GM23248 (cell line): ENCODE data around the gene BCL2L12. TPM values are rescaled to one million over a fixed set of nuclear protein-coding genes. Genes with fewer than 3 reads are reported as not detected.

Experiments
- DNase-seq: peaks from one replicate; pipeline ENCODE4 v3.0.0-alpha.2; 2015
- H2AFZ ChIP-seq: fragments of 200-600 bp; sonication (generic); 2 replicates; pipeline ENCODE4 v1.6.1; 2016; ENCODE audit warnings: antibody characterized with exemption
- H3F3A ChIP-seq: fragments of 200-600 bp; sonication (generic); 2 replicates; pipeline ENCODE4 v1.6.1; 2016; ENCODE audit warnings: mild to moderate bottlenecking, antibody characterized with exemption, mixed run types; ENCODE audit not compliant: insufficient read depth
- H3K27ac ChIP-seq: fragments of 200-600 bp; sonication (generic); 2 replicates; pipeline ENCODE4 v1.5.1; 2016; ENCODE audit warnings: mild to moderate bottlenecking
- H3K27me3 ChIP-seq: fragments of 200-600 bp; sonication (generic); replicated peaks from 2 replicates; pipeline ENCODE4 v1.6.1; 2016; ENCODE audit warnings: mild to moderate bottlenecking; ENCODE audit not compliant: insufficient read depth
- H3K36me3 ChIP-seq: fragments of 200-600 bp; sonication (generic); 2 replicates; pipeline ENCODE4 v1.6.1; 2016; ENCODE audit warnings: low read depth, mild to moderate bottlenecking
- H3K4me1 ChIP-seq: fragments of 200-600 bp; sonication (generic); 2 replicates; pipeline ENCODE4 v1.6.1; 2016; ENCODE audit warnings: mild to moderate bottlenecking; ENCODE audit not compliant: insufficient read depth
- H3K4me2 ChIP-seq: fragments of 200-600 bp; sonication (generic); one replicate; pipeline ENCODE4 v1.6.1; 2016; ENCODE audit warnings: mild to moderate bottlenecking; ENCODE audit not compliant: unreplicated experiment
- H3K4me3 ChIP-seq: fragments of 200-600 bp; sonication (generic); 2 replicates; pipeline ENCODE4 v1.5.1; 2016; ENCODE audit warnings: mild to moderate bottlenecking
- H3K79me2 ChIP-seq: fragments of 200-600 bp; sonication (generic); 2 replicates; pipeline ENCODE4 v1.6.1; 2016; ENCODE audit warnings: mild to moderate bottlenecking; ENCODE audit not compliant: insufficient read depth
- H3K9ac ChIP-seq: fragments of 200-600 bp; sonication (generic); 2 replicates; pipeline ENCODE4 v1.6.1; 2016; ENCODE audit warnings: mild to moderate bottlenecking
- H3K9me2 ChIP-seq: fragments of 200-600 bp; sonication (generic); 2 replicates; pipeline ENCODE4 v1.6.1; 2016; ENCODE audit warnings: mixed run types, mild to moderate bottlenecking, moderate library complexity; ENCODE audit not compliant: insufficient read depth
- H3K9me3 ChIP-seq: fragments of 200-600 bp; sonication (generic); one replicate; pipeline ENCODE4 v1.6.1; 2017; ENCODE audit warnings: low read depth
- H4K20me1 ChIP-seq: fragments of 200-600 bp; sonication (generic); 2 replicates; pipeline ENCODE4 v1.6.0; 2016; ENCODE audit not compliant: insufficient read depth
- EZH2 ChIP-seq: fragments of 200-600 bp; sonication (generic); IDR thresholded peaks from 2 replicates; pipeline ENCODE4 v1.6.1; 2018; ENCODE audit warnings: antibody characterized with exemption, mild to moderate bottlenecking; ENCODE audit not compliant: insufficient read depth, poor library complexity, severe bottlenecking
- EZH2phosphoT487 ChIP-seq: fragments of 200-600 bp; sonication (generic); IDR thresholded peaks from 2 replicates; pipeline ENCODE4 v1.6.1; 2018; ENCODE audit warnings: antibody characterized with exemption, moderate library complexity, mild to moderate bottlenecking, low read depth; ENCODE audit not compliant: insufficient read depth
- WGBS, 2 experiments: methylation state at CpG; one replicate each; pipeline ENCODE4 v1.1.6; 2015 to 2017; ENCODE audit warnings: low lambda C conversion rate in 2 of 2, low coverage in 1 of 2; ENCODE audit errors: missing lambda C conversion rate in 2 of 2; 5-methylcytosine and 5-hydroxymethylcytosine counted together
- in situ Hi-C: fragments of 300-500 bp; cut with MboI; formaldehyde crosslinking; loops from 2 replicates; pipeline ENCODE4 v1.15.0; 2020
- polyA plus RNA-seq: library from polyadenylated mRNA; unstranded; fragments of >200 nt; fragmentation: Nextera tagmentation; extraction: Ambion mirVana; gene quantifications from 2 replicates; pipeline ENCODE4 v1.2.1, GENCODE V29; 2016
- total RNA-seq: library from RNA; depleted of rRNA; stranded (reverse); fragments of >200 nt; shearing (Covaris generic); gene quantifications from 2 replicates; pipeline ENCODE4 v1.2.3, GENCODE V29; 2014

BCL2L12 gene
- total and polyA plus RNA-seq, 2 experiments from 2014 or later = 9.5 to 16.6 TPM

DNA sequence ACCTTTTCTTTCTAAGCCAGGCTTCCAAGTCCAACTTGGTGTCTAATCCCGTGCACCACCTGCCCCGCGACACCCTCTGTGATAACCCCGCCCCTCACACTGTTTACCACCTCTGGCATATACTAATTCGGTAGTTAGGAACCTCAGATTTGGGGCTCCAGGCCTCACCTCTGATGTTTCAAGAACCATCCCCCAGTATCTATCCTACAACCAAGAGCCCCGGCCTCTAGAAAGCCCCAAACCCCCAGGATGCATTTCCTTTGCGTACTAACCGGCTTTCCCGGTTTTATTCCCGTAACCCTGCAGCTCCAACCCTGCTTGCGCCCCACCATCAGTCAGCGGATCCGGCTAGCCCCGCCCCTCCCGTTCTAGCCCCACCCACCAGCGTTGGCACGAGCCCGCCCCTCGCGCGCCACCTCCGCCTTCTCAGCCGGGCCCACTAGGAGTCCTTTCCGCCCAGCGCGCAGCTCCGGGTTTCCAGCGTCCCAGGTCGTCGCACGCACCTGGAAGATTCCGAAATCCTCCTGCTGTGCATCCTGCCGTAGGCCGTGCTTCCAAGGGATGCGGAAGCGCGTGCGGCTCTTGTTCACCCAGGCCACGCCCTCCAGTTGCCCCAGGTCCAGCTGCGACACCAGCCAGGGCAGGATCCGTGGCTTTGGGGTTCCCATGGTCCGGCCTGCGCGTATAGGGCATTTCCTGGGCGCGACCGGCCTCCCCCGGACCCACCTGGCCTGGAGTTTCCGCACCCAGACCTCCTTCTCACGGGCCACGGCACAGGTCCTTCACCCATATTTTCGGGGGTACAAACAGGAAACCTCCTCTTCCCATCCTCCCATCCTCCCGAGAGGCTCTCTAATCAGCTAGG, 1.3 kb upstream of the BCL2L12 start:
- Histone ChIP-seq H4K20me1 (no peaks in the 10 kb centered on the region), H3K9me3 (no peaks in the 10 kb centered on the region), H3K36me3 (peaks cover 5% of the 10 kb centered on the region; the same call in 1 of the 2 replicates), H3F3A (peaks cover 13% of the 10 kb centered on the region; the same call in 1 of the 2 replicates), H3K27ac (peak overlapping the region; percentile 63), H3K27me3 (no peaks in the 10 kb centered on the region), H3K9ac (peak overlapping the region; percentile 89), H2AFZ (peak overlapping the region; percentile 59), H3K79me2 (peaks cover 31% of the 10 kb centered on the region), H3K4me3 (peak overlapping the region; percentile 88), H3K9me2 (no peaks in the 10 kb centered on the region), H3K4me2 (peak overlapping the region; percentile 92), H3K4me1 (peaks cover 10% of the 10 kb centered on the region; the same call in 1 of the 2 replicates)
- TF ChIP-seq EZH2phosphoT487 = no peak
- no peak for TF ChIP-seq EZH2
- in situ Hi-C loops = no loop called here
- peak; percentile 91 for DNase-seq
- 1% methylated on average over 36 to 53 of the region's 53 CpGs for WGBS, 2 experiments

DNA sequence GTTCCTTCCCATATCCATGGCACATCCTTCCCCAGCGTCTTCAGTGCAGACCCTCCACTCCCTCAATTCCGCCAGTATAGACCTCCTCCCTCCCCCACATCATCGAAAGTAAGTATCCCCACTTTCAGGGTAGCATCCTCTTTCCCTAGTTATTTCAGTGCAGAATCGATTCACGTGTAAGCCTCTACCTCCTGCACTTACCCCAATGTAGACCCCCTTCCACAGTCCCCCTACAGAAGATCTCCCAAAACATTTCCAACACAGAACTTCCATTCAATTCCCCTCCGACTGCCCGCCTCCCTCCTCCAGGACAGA, 740 bp upstream of the BCL2L12 start:
- no peak for TF ChIP-seq EZH2
- no peak for TF ChIP-seq EZH2phosphoT487
- Histone ChIP-seq H3K27ac (peak overlapping the region; percentile 63), H4K20me1 (no peaks in the 10 kb centered on the region), H3K9me2 (no peaks in the 10 kb centered on the region), H3F3A (peaks cover 13% of the 10 kb centered on the region; the same call in 1 of the 2 replicates), H3K36me3 (peaks cover 3% of the 10 kb centered on the region; the same call in 1 of the 2 replicates), H2AFZ (peak overlapping the region; percentile 86; the same call in 1 of the 2 replicates), H3K9me3 (no peaks in the 10 kb centered on the region), H3K79me2 (peaks cover 31% of the 10 kb centered on the region), H3K4me3 (peak overlapping the region; percentile 88), H3K9ac (peak overlapping the region; percentile 89), H3K27me3 (no peaks in the 10 kb centered on the region), H3K4me2 (peak overlapping the region; percentile 92), H3K4me1 (peaks cover 10% of the 10 kb centered on the region; the same call in 1 of the 2 replicates)
- no peak for DNase-seq
- in situ Hi-C loops = no loop called here
- WGBS, 2 experiments = 0 to 1% methylated on average over 7 of the region's 7 CpGs

DNA sequence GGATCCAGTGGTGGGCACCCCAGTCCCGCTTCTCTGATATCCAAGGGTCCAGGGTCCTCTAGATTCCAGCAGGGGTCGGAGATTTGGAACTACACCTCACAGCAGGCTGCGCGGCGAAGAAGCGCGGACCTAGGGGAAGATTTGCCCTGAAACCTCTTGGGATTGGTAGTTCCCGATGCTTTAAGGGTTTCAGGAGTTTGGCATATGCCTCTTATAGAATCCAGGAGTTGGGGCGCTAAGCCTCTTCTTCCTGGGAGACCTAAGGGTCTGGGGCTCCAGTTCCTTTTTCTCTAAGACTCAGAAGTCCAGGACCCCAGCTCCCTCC, 349 bp downstream of the BCL2L12 start:
- DNase-seq = no peak
- H3K9ac ChIP-seq = peak overlapping the region; percentile 89
- peak overlapping the region; percentile 39; the same call in 1 of the 2 replicates for H3K27ac ChIP-seq
- no peaks in the 10 kb centered on the region for H4K20me1 ChIP-seq
- peaks cover 13% of the 10 kb centered on the region; the same call in 1 of the 2 replicates for H3F3A ChIP-seq
- H3K79me2 ChIP-seq = peaks cover 31% of the 10 kb centered on the region
- H2AFZ ChIP-seq = peak overlapping the region; percentile 86
- H3K4me3 ChIP-seq = peak overlapping the region; percentile 88
- in situ Hi-C loops = no loop called here
- peak overlapping the region; percentile 86 for H3K4me2 ChIP-seq
- no peaks in the 10 kb centered on the region; the same call in 1 of the 2 replicates for H3K36me3 ChIP-seq
- WGBS, 2 experiments = 0% methylated on average over 9 of the region's 9 CpGs
- peaks cover 10% of the 10 kb centered on the region; the same call in 1 of the 2 replicates for H3K4me1 ChIP-seq
- H3K9me3 ChIP-seq = no peaks in the 10 kb centered on the region
- TF ChIP-seq EZH2 = no peak
- no peak for TF ChIP-seq EZH2phosphoT487
- no peaks in the 10 kb centered on the region for H3K27me3 ChIP-seq
- H3K9me2 ChIP-seq = no peaks in the 10 kb centered on the region

DNA sequence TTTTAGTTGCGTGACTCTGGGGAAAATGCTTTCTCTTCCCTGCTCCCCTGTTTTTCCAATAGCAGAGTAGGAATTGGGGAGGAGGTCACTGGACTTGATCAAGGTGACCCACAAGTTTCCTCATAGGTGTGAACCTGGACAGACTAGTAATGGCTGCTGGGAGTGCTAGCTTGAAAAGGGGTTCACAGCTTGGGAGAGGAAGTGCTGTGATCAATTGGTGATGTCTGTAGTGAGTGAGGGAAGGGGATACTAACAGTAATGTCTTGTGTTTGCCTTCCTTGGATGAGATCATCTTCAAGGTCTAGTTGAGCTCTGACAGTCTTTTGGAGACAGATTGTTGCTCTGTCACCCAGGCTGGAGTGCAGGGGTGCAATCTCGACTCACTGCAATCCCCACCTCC, 1.7 kb downstream of the BCL2L12 start:
- H3K9me2 ChIP-seq = no peaks in the 10 kb centered on the region
- no peaks in the 10 kb centered on the region for H4K20me1 ChIP-seq
- peaks cover 13% of the 10 kb centered on the region; the same call in 1 of the 2 replicates for H3K4me1 ChIP-seq
- in situ Hi-C loops = no loop called here
- no peak overlapping the region for H3K4me3 ChIP-seq
- H2AFZ ChIP-seq = no peak overlapping the region
- H3K9me3 ChIP-seq = no peaks in the 10 kb centered on the region
- no peaks in the 10 kb centered on the region for H3K27me3 ChIP-seq
- H3K27ac ChIP-seq = no peak overlapping the region
- DNase-seq = no peak
- H3K9ac ChIP-seq = peak overlapping the region; percentile 89; the same call in 1 of the 2 replicates
- H3F3A ChIP-seq = 0 out of 2 replicates have a peak, but pooled peaks cover 7% of the 10 kb centered on the region
- 96 to 100% methylated on average over 2 of the region's 2 CpGs for WGBS, 2 experiments
- no peak overlapping the region for H3K4me2 ChIP-seq
- peaks cover 30% of the 10 kb centered on the region for H3K79me2 ChIP-seq
- TF ChIP-seq EZH2 (no peak), EZH2phosphoT487 (no peak)
- H3K36me3 ChIP-seq = no peaks in the 10 kb centered on the region; the same call in 1 of the 2 replicates
